Urothelium cell line (cell line): ENCODE results near the gene CDCA7.
"Not testable (repeated sequence)": the region's sequence is repeated elsewhere in the genome, so short reads cannot be mapped to it uniquely, and the experiment has no call there.

ENCODE experiments used
- DNase-seq: peaks from one replicate; pipeline ENCODE4 v3.0.0; 2011; ENCODE audit warnings: low spot score, mixed read lengths
- FAIRE-seq: peaks from 2 replicates; lab custom pipeline; 2011; peaks lifted over from hg19 to GRCh38; lab: Jason Lieb, UNC

CDCA7 gene

GRCh38 chr2:173354582-173355131 is at the start of gene CDCA7:
Gene CDCA7 (plus strand): TSS chr2:173354872. CDS start chr2:173354964, 92 bp downstream.
- DNase-seq: peak; percentile 67
- FAIRE-seq: no peak

GRCh38 chr2:173305303-173305702 is 49.4 kb upstream of the CDCA7 start:
- DNase-seq: no peak
- FAIRE-seq: no peak

- DNase-seq (no peak), FAIRE-seq (no peak)
Observed at GRCh38 chr2:173307293-173307692, 47.4 kb upstream of the CDCA7 start.

GRCh38 chr2:173309370-173309769 is 45.3 kb upstream of the CDCA7 start:
- not testable (repeated sequence) for FAIRE-seq, DNase-seq

GRCh38 chr2:173311844-173312606 is 42.6 kb upstream of the CDCA7 start:
- FAIRE-seq: no peak

GRCh38 chr2:173323371-173323770 is 31.3 kb upstream of the CDCA7 start:
- FAIRE-seq: no peak

More at GRCh38 chr2:173311844-173312606, 42.6 kb upstream of the CDCA7 start:
- DNase-seq: no peak

GRCh38 chr2:173326806-173327205 is 27.9 kb upstream of the CDCA7 start:
- no peak for DNase-seq

More at GRCh38 chr2:173323371-173323770, 31.3 kb upstream of the CDCA7 start:
- no peak for DNase-seq

GRCh38 chr2:173327421-173327820 is 27.3 kb upstream of the CDCA7 start:
- no peak for FAIRE-seq
- no peak for DNase-seq

More at GRCh38 chr2:173326806-173327205, 27.9 kb upstream of the CDCA7 start:
- no peak for FAIRE-seq

GRCh38 chr2:173333003-173333402 is 21.7 kb upstream of the CDCA7 start:
- not testable (repeated sequence) for FAIRE-seq, DNase-seq

GRCh38 chr2:173339807-173340206 is 14.9 kb upstream of the CDCA7 start:
- no peak for FAIRE-seq
- no peak for DNase-seq

GRCh38 chr2:173343921-173344320 is 10.8 kb upstream of the CDCA7 start:
- FAIRE-seq (no peak), DNase-seq (no peak)

- DNase-seq (no peak), FAIRE-seq (no peak)
Observed at GRCh38 chr2:173346035-173346434, 8.6 kb upstream of the CDCA7 start.

- FAIRE-seq (no peak), DNase-seq (no peak)
Observed at GRCh38 chr2:173347305-173348168, 7.1 kb upstream of the CDCA7 start.

- FAIRE-seq (no peak), DNase-seq (no peak)
Observed at GRCh38 chr2:173349287-173349686, 5.4 kb upstream of the CDCA7 start.

GRCh38 chr2:173350383-173350782 is 4.3 kb upstream of the CDCA7 start:
- FAIRE-seq (no peak), DNase-seq (no peak)

GRCh38 chr2:173351879-173352278 is 2.8 kb upstream of the CDCA7 start:
- DNase-seq (no peak), FAIRE-seq (no peak)

GRCh38 chr2:173353556-173353955 is 1.1 kb upstream of the CDCA7 start:
- FAIRE-seq: no peak
- DNase-seq: no peak

- DNase-seq (peak; percentile 30), FAIRE-seq (no peak)
Observed at GRCh38 chr2:173354073-173354581, 545 bp upstream of the CDCA7 start.

GRCh38 chr2:173355132-173355865 is 627 bp downstream of the CDCA7 start:
- DNase-seq: no peak
- no peak for FAIRE-seq

GRCh38 chr2:173355866-173356508 is 1.3 kb downstream of the CDCA7 start:
- DNase-seq (no peak), FAIRE-seq (no peak)
